ENCODE results near the gene DAB2IP. TPM values are rescaled to one million over a fixed set of nuclear protein-coding genes. Genes with fewer than 3 reads are reported as not detected.

Gene DAB2IP
- total RNA-seq, 6 experiments from 2014 or later = 23.0 to 28.2 (median 25.7) TPM

GRCh38 chr9:121662891-121663580 is 11.6 kb downstream of the DAB2IP start:
- H3K36me3 Mint-ChIP-seq (ENCODE audit: low read depth) = no peaks in the 10 kb centered on the region
- H3K27me3 Mint-ChIP-seq (ENCODE audit: insufficient read depth) = peaks cover 34% of the 10 kb centered on the region
- H3K9me3 Mint-ChIP-seq = no peaks in the 10 kb centered on the region
- TF ChIP-seq, protein P1, sequence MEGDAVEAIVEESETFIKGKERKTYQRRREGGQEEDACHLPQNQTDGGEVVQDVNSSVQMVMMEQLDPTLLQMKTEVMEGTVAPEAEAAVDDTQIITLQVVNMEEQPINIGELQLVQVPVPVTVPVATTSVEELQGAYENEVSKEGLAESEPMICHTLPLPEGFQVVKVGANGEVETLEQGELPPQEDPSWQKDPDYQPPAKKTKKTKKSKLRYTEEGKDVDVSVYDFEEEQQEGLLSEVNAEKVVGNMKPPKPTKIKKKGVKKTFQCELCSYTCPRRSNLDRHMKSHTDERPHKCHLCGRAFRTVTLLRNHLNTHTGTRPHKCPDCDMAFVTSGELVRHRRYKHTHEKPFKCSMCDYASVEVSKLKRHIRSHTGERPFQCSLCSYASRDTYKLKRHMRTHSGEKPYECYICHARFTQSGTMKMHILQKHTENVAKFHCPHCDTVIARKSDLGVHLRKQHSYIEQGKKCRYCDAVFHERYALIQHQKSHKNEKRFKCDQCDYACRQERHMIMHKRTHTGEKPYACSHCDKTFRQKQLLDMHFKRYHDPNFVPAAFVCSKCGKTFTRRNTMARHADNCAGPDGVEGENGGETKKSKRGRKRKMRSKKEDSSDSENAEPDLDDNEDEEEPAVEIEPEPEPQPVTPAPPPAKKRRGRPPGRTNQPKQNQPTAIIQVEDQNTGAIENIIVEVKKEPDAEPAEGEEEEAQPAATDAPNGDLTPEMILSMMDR (IDR thresholded peaks at IDR 0.05) = no peak
- H3K4me3 Mint-ChIP-seq = no peak overlapping the region
- no peak overlapping the region for H3K27ac Mint-ChIP-seq
- no peak for DNase-seq
- peaks cover 11% of the 10 kb centered on the region; the same call in 1 of the 2 replicates for H3K4me1 Mint-ChIP-seq (ENCODE audit: low read depth)

DNA sequence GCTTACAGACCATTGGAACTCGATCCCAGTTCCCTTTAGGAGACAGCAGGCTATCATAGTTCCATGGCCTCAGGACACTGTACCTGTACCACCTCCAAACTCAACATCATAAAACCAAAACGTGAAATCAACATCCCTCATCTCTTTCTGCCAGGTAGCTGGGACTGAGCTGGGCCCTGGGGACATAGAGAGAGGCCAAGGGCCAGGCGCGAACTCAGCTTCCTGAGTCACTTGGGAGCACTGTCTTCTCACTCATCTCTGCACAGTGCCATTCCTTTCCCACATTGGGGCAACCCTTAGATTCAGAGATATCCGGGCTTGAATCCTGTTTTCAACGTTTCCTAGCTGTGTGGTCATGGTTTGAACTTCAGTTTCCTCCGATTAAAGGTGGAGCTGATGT is 12.2 kb downstream of the DAB2IP start:
- Mint-ChIP-seq H3K9me3 (no peaks in the 10 kb centered on the region), H3K36me3 (ENCODE audit: low read depth) (no peaks in the 10 kb centered on the region), H3K4me3 (no peak overlapping the region), H3K27ac (no peak overlapping the region), H3K4me1 (ENCODE audit: low read depth) (peaks cover 11% of the 10 kb centered on the region; the same call in 1 of the 2 replicates), H3K27me3 (ENCODE audit: insufficient read depth) (peaks cover 34% of the 10 kb centered on the region)
- DNase-seq = no peak
- TF ChIP-seq, protein P1 (IDR thresholded peaks at IDR 0.05) = no peak

- Mint-ChIP-seq H3K27ac (no peak overlapping the region), H3K9me3 (peaks cover 4% of the 10 kb centered on the region; the same call in 1 of the 2 replicates), H3K4me3 (no peak overlapping the region), H3K36me3 (ENCODE audit: low read depth) (no peaks in the 10 kb centered on the region), H3K4me1 (ENCODE audit: low read depth) (peaks cover 11% of the 10 kb centered on the region; the same call in 1 of the 2 replicates), H3K27me3 (ENCODE audit: insufficient read depth) (peaks cover 19% of the 10 kb centered on the region)
- DNase-seq = no peak
- TF ChIP-seq, protein P1 (IDR thresholded peaks at IDR 0.05) = no peak
Observed at GRCh38 chr9:121666294-121666693, 14.9 kb downstream of the DAB2IP start.

- Mint-ChIP-seq H3K27ac (no peak overlapping the region), H3K27me3 (ENCODE audit: insufficient read depth) (peaks cover 16% of the 10 kb centered on the region), H3K4me1 (ENCODE audit: low read depth) (peaks cover 11% of the 10 kb centered on the region; the same call in 1 of the 2 replicates), H3K36me3 (ENCODE audit: low read depth) (no peaks in the 10 kb centered on the region), H3K9me3 (peaks cover 4% of the 10 kb centered on the region; the same call in 1 of the 2 replicates), H3K4me3 (no peak overlapping the region)
- no peak for DNase-seq
- TF ChIP-seq, protein P1 (IDR thresholded peaks at IDR 0.05) = no peak
Observed at GRCh38 chr9:121667214-121667613, 15.8 kb downstream of the DAB2IP start.

- H3K4me3 Mint-ChIP-seq = no peak overlapping the region
- no peak overlapping the region for H3K27ac Mint-ChIP-seq
- no peak for DNase-seq
- peaks cover 4% of the 10 kb centered on the region; the same call in 1 of the 2 replicates for H3K9me3 Mint-ChIP-seq
- H3K4me1 Mint-ChIP-seq (ENCODE audit: low read depth) = peaks cover 6% of the 10 kb centered on the region; the same call in 1 of the 2 replicates
- peaks cover 12% of the 10 kb centered on the region for H3K27me3 Mint-ChIP-seq (ENCODE audit: insufficient read depth)
- no peaks in the 10 kb centered on the region for H3K36me3 Mint-ChIP-seq (ENCODE audit: low read depth)
- TF ChIP-seq, protein P1 (IDR thresholded peaks at IDR 0.05) = no peak
Observed at GRCh38 chr9:121667890-121668289, 16.5 kb downstream of the DAB2IP start.
